DND-41 (cell line): ENCODE results near the gene VKORC1.

ENCODE experiments used
- ATAC-seq: fragments of 200-7000 bp; cut with Tn5 transposase; 3 replicates; pipeline ENCODE4 v1.9.1; 2021; ENCODE audit warnings: low read depth; ENCODE audit not compliant: insufficient read depth
- DNase-seq: peaks from one replicate; pipeline ENCODE4 v3.0.0-alpha.2; 2020
- H2AFZ ChIP-seq: 2 replicates; pipeline ENCODE4 v1.6.0; 2012; ENCODE audit warnings: low read depth, low read length
- H3K27ac ChIP-seq: 2 replicates; pipeline ENCODE4 v1.5.1; 2012; ENCODE audit warnings: low read length, inconsistent platforms
- H3K27me3 ChIP-seq: fragments of 200-600 bp; sonication (generic); 2 replicates; pipeline ENCODE4 v1.6.0; 2012; ENCODE audit warnings: low read length, mild to moderate bottlenecking, inconsistent platforms; ENCODE audit not compliant: insufficient read depth, poor library complexity
- H3K36me3 ChIP-seq: 2 replicates; pipeline ENCODE4 v1.5.1; 2012; ENCODE audit warnings: low read length, inconsistent platforms; ENCODE audit not compliant: insufficient read depth
- H3K4me1 ChIP-seq: 2 replicates; pipeline ENCODE4 v1.5.1; 2012; ENCODE audit warnings: mild to moderate bottlenecking, low read length; ENCODE audit not compliant: insufficient read depth
- H3K4me2 ChIP-seq: 2 replicates; pipeline ENCODE4 v1.6.0; 2012; ENCODE audit warnings: mild to moderate bottlenecking, moderate library complexity, low read length, inconsistent platforms; ENCODE audit not compliant: insufficient read depth
- H3K4me3 ChIP-seq, 2 experiments: fragments of 200-600 bp in 1 of 2; shearing (Covaris generic) in 1 of 2; 2 replicates each; pipeline ENCODE4 v1.5.1; 2012 to 2016; ENCODE audit warnings: inconsistent platforms in 2 of 2, low read length in 2 of 2, mild to moderate bottlenecking in 2 of 2, low read depth in 1 of 2, moderate library complexity in 1 of 2
- H3K79me2 ChIP-seq: 2 replicates; pipeline ENCODE4 v1.6.0; 2012; ENCODE audit warnings: low read length, inconsistent platforms; ENCODE audit not compliant: insufficient read depth
- H3K9ac ChIP-seq: 2 replicates; pipeline ENCODE4 v1.6.0; 2012; ENCODE audit warnings: low read depth, mild to moderate bottlenecking, inconsistent platforms, low read length, moderate library complexity
- H3K9me3 ChIP-seq: 2 replicates; pipeline ENCODE4 v1.5.1; 2012; ENCODE audit warnings: low read length, moderate library complexity, mild to moderate bottlenecking, inconsistent platforms; ENCODE audit not compliant: insufficient read depth, severe bottlenecking
- H4K20me1 ChIP-seq: 2 replicates; pipeline ENCODE4 v1.6.0; 2012; ENCODE audit warnings: low read length; ENCODE audit not compliant: insufficient read depth
- EZH2 ChIP-seq: IDR thresholded peaks from 3 replicates; pipeline ENCODE4 v1.6.1; 2012; ENCODE audit warnings: borderline replicate concordance, low read depth, mild to moderate bottlenecking, moderate library complexity, low read length, inconsistent platforms; ENCODE audit not compliant: severe bottlenecking
- TF ChIP-seq, protein P1 (sequence below): IDR thresholded peaks from 2 replicates; pipeline ENCODE4 v1.5.1; 2012; ENCODE audit warnings: borderline replicate concordance, low read length, moderate library complexity, mild to moderate bottlenecking; ENCODE audit not compliant: poor library complexity, severe bottlenecking; ENCODE audit errors: extremely low read depth

VKORC1 gene

DNA sequence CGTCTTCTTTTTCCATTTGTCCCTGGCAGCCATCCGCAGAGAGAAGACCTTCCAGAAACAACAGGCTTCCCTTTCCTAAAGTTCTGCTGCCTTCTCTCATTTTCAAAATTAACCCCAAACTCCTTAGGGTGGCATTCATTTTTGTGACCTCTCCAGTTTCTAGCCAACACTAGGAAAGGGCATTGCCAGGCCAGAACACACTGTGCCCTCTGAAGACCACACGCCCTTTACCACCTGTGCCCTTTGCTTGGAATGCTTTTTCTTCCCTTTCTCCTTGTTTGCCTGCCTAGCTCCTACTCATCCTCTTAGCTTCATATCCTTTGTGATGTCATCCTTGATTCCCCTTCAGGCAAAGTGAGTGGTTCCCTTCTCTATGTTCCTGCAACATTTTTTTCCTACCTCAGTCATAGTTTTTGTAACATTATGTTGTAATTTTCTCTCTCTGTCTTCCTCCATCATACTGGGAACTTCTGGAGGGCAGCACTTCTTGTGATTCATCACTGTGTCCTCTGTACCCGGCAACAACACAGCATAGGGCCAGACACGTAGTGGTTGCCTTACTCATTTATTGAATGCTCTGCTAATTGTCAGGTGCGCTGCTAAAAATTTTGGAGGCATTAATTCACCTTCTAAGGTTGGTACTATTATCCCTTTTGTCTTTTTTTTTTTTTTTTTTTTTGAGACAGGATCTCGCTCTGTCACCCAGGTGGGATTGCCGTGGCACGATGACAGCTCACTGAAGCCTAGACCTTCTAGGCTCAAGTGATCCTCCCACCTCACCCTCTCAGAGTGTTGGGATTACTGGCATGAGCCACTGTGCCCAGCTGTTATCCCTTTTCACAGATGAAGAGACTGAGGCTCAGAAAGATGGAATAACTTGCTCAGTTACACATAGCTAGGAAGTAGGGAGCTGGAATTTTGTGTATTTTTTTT is 23.9 kb upstream of the VKORC1 start:
- H3K27ac ChIP-seq, result peak overlapping the region; percentile 58
- peak overlapping the region; percentile 56 for H3K9ac ChIP-seq
- peak overlapping the region; percentile 92 for H3K4me2 ChIP-seq
- H4K20me1 ChIP-seq, result peaks cover 16% of the 10 kb centered on the region
- H3K36me3 ChIP-seq, result peaks cover 46% of the 10 kb centered on the region
- H2AFZ ChIP-seq, result peak overlapping the region; percentile 21; the same call in 1 of the 2 replicates
- no peak for TF ChIP-seq EZH2
- TF ChIP-seq, protein P1, sequence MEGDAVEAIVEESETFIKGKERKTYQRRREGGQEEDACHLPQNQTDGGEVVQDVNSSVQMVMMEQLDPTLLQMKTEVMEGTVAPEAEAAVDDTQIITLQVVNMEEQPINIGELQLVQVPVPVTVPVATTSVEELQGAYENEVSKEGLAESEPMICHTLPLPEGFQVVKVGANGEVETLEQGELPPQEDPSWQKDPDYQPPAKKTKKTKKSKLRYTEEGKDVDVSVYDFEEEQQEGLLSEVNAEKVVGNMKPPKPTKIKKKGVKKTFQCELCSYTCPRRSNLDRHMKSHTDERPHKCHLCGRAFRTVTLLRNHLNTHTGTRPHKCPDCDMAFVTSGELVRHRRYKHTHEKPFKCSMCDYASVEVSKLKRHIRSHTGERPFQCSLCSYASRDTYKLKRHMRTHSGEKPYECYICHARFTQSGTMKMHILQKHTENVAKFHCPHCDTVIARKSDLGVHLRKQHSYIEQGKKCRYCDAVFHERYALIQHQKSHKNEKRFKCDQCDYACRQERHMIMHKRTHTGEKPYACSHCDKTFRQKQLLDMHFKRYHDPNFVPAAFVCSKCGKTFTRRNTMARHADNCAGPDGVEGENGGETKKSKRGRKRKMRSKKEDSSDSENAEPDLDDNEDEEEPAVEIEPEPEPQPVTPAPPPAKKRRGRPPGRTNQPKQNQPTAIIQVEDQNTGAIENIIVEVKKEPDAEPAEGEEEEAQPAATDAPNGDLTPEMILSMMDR, result no peak
- peaks cover 29% of the 10 kb centered on the region for H3K4me1 ChIP-seq
- no peaks in the 10 kb centered on the region for H3K9me3 ChIP-seq
- peaks cover 34% of the 10 kb centered on the region for H3K79me2 ChIP-seq
- ATAC-seq (no peak), DNase-seq (no peak)
- H3K27me3 ChIP-seq, result no peaks in the 10 kb centered on the region
- H3K4me3 ChIP-seq, result peak overlapping the region; percentile 39 to 62

DNA sequence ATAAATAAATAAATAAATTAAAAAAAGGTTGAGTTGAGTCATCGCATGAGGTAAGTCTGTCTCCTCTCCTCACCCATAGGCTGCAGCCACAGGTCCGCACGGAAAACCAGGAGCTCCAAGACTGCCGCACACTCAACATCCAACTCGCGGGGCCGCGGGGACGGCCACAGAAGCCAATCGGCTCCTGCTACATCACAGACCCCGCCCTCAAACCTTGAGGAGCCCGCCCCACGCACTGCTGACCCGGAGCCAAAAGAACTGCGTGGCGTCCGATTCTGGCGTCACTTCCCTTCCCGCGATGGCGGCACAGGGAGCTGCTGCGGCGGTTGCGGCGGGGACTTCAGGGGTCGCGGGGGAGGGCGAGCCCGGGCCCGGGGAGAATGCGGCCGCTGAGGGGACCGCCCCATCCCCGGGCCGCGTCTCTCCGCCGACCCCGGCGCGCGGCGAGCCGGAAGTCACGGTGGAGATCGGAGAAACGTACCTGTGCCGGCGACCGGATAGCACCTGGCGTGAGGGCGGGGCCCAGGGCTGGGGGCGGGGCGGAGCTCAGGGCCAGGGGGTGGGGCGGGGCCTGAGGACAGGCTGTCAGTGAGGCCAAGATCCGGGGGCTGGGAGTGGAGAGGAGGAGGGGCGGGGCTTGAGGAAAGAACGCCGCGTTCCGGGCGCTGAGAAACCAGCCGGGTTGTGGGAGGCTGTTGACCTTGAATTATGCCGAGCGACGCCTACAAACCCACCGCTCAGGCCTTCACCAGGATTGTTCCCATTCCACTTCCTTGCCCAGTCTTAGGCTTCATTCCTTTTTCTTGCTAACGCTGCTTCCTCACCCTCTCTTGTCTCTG is 23.0 kb upstream of the VKORC1 start, which contains the start of gene KAT8:
Gene KAT8, plus strand, starts transcription at position 281 of the 839 bp plus-strand sequence. Its CDS starts 18 bp downstream, at position 299.
- TF ChIP-seq, protein P1, result no peak
- no peak for TF ChIP-seq EZH2
- H3K4me3 ChIP-seq, result peak within 1 kb of the TSS; percentile 62
- H3K79me2 ChIP-seq, result peaks cover 34% of the 10 kb centered on the region
- DNase-seq, result peak; percentile 98
- H3K4me2 ChIP-seq, result peak within 1 kb of the TSS; percentile 92
- peaks cover 16% of the 10 kb centered on the region for H4K20me1 ChIP-seq
- peak; percentile 94 for ATAC-seq
- H3K27me3 ChIP-seq, result no peaks in the 10 kb centered on the region
- H2AFZ ChIP-seq, result peak within 1 kb of the TSS; percentile 69; the same call in 1 of the 2 replicates
- H3K27ac ChIP-seq, result peak within 1 kb of the TSS; percentile 84
- peak within 1 kb of the TSS; percentile 56 for H3K9ac ChIP-seq
- peaks cover 50% of the 10 kb centered on the region for H3K36me3 ChIP-seq
- no peaks in the 10 kb centered on the region for H3K9me3 ChIP-seq
- H3K4me1 ChIP-seq, result peaks cover 29% of the 10 kb centered on the region

DNA sequence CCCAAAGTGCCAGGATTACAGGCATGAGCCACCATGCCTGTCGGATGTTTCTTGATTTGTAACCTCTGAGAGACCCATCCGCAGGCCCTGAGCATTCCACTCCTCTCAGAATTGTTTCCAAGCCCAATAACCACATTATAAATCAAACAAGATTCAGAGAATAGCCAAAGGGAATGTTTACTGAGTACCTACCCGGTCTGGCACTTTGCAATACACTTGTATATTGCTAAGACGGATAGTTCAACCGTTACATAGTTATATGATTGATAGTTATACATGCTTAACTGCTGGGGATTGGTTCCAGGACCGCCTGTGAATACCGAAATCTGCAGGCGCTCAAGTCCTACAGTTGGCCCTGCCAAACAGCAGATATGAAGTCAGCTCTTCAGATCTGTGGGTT is 19.9 kb upstream of the VKORC1 start:
- Histone ChIP-seq H3K4me3 (no peak overlapping the region), H3K36me3 (peaks cover 50% of the 10 kb centered on the region), H3K4me2 (no peak overlapping the region), H3K4me1 (peaks cover 35% of the 10 kb centered on the region), H3K27ac (no peak overlapping the region), H3K79me2 (peaks cover 32% of the 10 kb centered on the region), H2AFZ (no peak overlapping the region), H3K27me3 (no peaks in the 10 kb centered on the region), H4K20me1 (peaks cover 13% of the 10 kb centered on the region), H3K9ac (no peak overlapping the region), H3K9me3 (no peaks in the 10 kb centered on the region)
- DNase-seq, result no peak
- no peak for TF ChIP-seq EZH2
- TF ChIP-seq, protein P1, result no peak
- no peak for ATAC-seq
